DMS79 treated with DMSO at 0.1 percent for 48 hours (cell line): ENCODE results near the gene CROT.
A peak's percentile ranks its signal among the peaks of the same experiment; 100 is the strongest.

Experiments
- DNase-seq: peaks from one replicate; lab custom pipeline; 2025; lab: John Stamatoyannopoulos, UW

Gene CROT

GRCh38 chr7:87342231-87342630 is 3.2 kb upstream of the CROT start:
- peak; percentile 16 for DNase-seq

GRCh38 chr7:87344446-87344845 is 1.0 kb upstream of the CROT start:
- DNase-seq: peak; percentile 5

- DNase-seq: peak; percentile 39
Measured at GRCh38 chr7:87345962-87346371, 503 bp downstream of the CROT start.

GRCh38 chr7:87347207-87347606 is 1.7 kb downstream of the CROT start:
- DNase-seq: no peak

GRCh38 chr7:87347664-87348063 is 2.2 kb downstream of the CROT start:
- DNase-seq: no peak

GRCh38 chr7:87354749-87355148 is 9.3 kb downstream of the CROT start:
- no peak for DNase-seq

GRCh38 chr7:87356448-87356847 is 11.0 kb downstream of the CROT start:
- no peak for DNase-seq

GRCh38 chr7:87359366-87359765 is 13.9 kb downstream of the CROT start:
- DNase-seq: no peak

GRCh38 chr7:87361320-87361719 is 15.9 kb downstream of the CROT start:
- no peak for DNase-seq

- DNase-seq: no peak
Measured at GRCh38 chr7:87363342-87363741, 17.9 kb downstream of the CROT start.

- DNase-seq: no peak
Measured at GRCh38 chr7:87364246-87364645, 18.8 kb downstream of the CROT start.

- no peak for DNase-seq
Measured at GRCh38 chr7:87369216-87369615, 23.8 kb downstream of the CROT start.

GRCh38 chr7:87370660-87371180 is 25.3 kb downstream of the CROT start:
- no peak for DNase-seq

GRCh38 chr7:87375662-87376435 is 30.4 kb downstream of the CROT start:
- no peak for DNase-seq

- DNase-seq: no peak
Measured at GRCh38 chr7:87380905-87381304, 35.4 kb downstream of the CROT start.

GRCh38 chr7:87391020-87391701 is 45.7 kb downstream of the CROT start:
- DNase-seq: no peak

- DNase-seq: no peak
Measured at GRCh38 chr7:87395442-87396020, 50.1 kb downstream of the CROT start.

- DNase-seq: no peak
Measured at GRCh38 chr7:87398446-87398845, 53.0 kb downstream of the CROT start.

- no peak for DNase-seq
Measured at GRCh38 chr7:87404674-87405073, 59.2 kb downstream of the CROT start.

- no peak for DNase-seq
Measured at GRCh38 chr7:87411186-87411585, 65.7 kb downstream of the CROT start.

- DNase-seq: no peak
Measured at GRCh38 chr7:87413029-87413428, 67.6 kb downstream of the CROT start.

- no peak for DNase-seq
Measured at GRCh38 chr7:87413951-87414793, 68.7 kb downstream of the CROT start.
